HG03378 (cell line): ENCODE measurements around the gene TMEM131.
"Not testable (repeated sequence)": the region's sequence is repeated elsewhere in the genome, so short reads cannot be mapped to it uniquely, and the experiment has no call there.

Source experiments
- ATAC-seq: cut with Tn5 transposase; IDR thresholded peaks from one replicate; pipeline ENCODE4 v1.9.1; 2021; ENCODE audit warnings: mild to moderate bottlenecking, moderate library complexity; ENCODE audit not compliant: unreplicated experiment

The TMEM131 gene

DNA sequence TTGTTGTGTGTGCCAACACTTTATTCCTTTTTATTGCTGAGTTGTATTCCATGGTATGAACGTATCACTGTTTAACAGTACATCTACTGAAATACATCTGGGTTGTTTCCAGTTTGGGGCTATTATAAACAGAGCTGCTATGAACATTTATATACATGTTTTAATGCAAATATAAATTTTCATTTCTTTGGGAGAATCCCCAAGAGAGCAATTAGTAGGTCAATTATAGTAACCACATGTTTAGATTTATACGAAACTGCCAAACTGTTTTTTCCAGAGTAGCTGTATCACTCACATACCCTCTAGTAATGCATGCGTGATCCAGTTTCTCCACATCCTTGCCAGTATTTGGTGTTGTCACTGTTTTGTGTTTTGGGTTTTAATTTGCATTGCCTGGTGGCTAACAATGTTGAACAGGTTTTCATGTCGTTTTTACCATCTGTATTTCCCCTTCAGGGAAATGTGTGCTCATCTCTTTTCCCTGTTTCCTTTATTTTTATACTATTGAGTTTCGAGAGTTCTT, 81.0 kb downstream of the TMEM131 start:
- ATAC-seq: no peak

DNA sequence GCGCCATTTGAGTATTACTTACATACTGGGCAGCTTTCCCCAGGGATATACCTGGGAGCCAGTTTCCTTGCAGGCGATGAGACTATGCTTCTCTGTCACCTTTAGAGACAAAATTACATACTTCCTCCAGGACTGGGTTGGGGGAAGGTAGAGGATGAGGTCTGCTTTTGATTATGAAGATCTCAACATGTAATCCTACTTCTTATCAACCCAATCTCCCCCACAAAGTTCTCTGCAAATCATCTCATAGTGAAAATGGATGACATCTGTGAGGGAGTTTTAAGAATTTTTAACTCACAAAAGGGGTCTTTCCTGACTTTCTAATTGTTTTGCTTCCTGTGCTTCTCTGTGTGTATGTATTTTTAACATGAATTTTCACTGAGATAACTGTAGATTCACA, 81.9 kb downstream of the TMEM131 start:
- no peak for ATAC-seq

DNA sequence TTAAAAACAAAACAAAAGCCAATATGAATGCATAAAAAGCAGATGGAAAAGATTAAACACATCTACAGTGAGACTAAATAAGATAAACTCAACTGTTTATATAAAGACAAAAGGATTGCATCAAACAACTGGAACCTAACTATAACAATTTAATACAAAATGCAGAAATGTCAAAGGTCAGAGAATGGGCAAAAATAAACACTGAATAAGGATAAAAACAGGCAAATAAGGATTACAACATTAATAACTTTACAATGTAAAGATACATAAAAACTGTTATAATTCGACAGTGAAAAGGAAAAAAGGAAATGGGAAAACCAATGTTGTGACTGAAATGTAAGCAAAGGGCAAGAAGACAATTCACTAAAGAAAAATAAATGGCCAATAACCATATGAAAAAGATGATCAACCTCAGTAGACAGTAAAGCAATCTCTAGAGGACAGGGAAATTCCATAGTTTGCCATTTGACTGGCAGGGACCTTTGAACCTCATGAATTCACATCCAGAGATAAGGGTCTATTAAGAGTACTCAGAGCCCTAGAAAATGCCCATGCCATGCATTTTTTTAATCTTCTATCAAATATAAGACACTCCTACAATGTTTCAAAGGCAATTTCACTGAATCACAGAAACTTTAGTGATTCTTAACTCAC, 83.7 kb downstream of the TMEM131 start:
- ATAC-seq: no peak

DNA sequence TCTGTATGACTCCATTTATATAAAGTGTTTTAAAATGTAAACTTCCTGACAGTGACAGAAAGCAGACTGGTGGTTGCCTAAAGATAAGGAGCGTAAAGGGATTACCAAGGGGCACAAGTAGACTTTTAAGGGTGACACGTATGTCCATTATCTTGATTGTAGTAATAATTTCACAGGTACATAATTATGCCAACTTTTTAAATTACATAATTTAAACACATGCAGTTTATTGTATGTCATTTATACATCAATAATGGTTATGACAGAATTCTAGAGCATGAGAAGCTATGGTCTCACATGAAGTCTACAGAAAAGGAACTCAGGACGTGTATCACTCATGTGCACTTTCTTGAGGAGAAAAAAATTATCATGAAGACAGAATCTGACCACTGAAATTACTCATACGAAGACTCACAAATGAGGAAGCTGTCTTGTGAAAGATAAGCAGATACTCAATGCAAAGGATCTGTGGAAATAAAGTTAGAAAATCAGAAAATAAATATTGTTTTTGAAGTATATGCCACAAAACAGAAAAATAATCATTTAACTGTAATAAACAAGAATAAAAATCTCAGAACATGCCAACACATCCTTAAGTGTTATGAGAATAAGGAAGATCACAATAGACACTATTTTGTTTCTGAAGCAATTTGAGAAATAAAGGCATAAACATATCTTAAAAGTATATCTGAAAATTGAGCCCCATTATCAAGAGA, 84.4 kb downstream of the TMEM131 start:
- ATAC-seq: peak; percentile 64

DNA sequence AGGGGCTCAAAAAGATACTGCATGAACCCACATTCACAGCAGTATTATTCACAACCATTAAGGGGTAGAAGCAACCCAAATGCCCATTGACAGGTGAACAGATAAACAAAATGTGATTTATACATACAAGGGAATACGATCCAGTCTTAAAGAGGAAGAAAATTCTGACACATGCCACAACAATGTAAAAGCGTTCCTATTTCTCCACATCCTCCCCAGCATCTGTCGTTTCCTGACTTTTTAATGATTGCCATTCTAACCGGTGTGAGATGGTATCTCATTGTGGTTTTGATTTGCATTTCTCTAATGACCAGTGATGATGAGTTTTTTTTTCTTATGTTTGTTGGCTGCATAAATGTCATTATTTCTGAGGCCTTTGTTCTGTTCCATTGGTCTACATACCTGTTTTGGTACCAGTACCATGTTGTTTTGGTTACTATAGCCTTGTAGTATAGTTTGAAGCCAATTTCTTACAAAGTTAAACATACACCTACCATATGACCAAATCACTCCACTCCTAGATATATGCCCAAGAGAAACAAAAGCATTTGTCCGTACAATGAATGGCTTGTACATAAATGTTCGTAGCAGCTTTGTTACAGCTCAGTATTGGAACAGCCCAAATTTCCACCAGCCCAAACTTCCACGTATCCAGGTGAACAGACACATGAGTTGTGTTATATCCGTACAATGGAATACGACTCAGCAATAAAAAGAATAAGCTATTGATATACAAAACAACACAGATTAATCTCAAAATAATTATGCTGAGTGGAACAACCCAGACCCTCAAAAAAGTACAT, 85.1 kb downstream of the TMEM131 start:
- ATAC-seq: no peak

DNA sequence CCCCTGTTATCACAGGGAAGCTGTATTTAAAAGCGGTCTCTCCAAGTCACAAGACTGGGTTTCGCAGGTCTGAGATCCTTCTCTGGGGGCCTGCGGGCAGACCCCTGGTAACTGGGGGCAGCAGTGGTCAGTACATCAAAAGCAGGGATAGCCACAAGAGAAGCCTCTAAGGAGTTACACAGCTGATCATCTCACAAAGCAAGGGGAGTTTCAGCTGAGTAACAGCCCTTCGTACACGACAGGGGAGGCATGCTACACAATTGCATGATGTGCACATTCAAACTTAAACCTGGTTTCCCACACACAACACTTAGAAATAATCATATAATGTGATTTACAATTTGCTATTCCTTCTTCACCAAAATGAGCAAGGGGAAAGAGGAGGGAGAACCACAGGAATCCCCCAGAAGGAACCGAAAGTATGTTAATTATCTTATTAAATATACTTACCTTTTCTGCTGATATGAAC, 87.5 kb downstream of the TMEM131 start:
- ATAC-seq: no peak

DNA sequence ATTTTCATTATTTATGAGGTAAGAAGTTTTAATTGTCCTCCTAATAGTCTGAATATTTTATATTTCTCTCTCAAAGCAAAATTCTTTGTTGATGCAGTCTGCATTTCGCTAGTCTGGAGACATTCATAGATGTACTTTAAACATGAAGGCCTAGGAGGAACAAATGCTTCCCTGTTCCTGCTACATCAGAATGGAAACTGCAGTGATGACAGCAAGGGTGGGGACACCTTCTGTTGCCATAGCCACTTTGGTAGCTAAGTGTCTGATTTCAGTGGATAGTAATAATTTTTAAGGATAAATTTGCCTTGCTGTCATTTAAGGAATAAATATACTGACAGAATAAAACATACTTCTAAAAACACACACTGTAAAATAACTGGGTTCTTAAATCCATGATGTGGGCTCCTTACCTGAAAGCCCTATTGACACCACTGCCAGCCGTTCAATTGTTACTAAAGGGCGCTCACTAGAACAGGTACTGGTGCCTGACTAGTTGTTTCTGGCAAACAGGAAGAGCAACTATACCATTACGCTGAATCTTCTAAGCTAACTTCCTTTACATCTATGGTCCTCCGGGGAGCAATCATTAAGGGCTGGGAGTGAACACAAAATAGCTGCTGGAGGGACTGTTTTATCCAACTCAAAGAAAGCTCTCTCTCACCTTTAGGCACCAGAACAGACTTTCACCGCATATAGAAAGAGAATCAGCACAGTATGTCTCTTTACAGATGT, 88.2 kb downstream of the TMEM131 start:
- no peak for ATAC-seq

DNA sequence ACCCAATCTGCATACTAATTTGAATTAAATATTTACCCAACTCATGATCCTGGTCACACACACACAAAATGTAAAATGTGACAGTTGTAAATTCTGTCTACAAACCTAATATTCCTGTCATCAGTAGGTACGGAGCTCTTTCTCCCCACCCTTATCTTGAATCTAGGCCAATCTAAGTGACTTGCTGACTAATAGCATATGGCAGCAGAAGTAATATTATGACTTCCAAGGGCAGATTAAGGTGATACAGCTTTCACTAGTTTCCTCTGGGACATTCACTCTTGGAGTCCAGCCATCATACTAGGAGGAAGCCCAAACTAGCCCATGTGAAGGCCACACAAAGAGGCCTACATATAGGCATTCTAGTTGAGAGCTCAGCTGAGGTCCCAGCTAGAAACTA, 89.4 kb downstream of the TMEM131 start:
- ATAC-seq: no peak

DNA sequence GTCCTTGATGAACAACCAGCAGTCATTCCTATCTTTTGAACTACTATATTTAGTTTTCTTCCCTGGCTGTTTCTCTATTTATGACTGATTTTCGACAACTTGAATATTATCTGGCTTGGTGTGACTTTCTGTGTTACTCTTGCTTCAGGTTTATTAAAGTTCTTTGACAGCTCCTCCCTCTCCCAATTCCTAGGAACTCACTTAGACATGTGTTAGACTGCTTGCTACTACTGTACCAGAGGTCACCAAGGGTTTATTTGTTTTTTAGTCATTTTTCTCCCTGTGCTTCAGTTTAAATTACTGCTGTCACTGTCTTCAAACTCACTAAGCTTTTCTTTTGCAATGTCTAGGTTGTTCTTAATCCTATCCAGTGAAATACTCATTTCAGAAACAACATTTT, 90.5 kb downstream of the TMEM131 start:
- no peak for ATAC-seq

DNA sequence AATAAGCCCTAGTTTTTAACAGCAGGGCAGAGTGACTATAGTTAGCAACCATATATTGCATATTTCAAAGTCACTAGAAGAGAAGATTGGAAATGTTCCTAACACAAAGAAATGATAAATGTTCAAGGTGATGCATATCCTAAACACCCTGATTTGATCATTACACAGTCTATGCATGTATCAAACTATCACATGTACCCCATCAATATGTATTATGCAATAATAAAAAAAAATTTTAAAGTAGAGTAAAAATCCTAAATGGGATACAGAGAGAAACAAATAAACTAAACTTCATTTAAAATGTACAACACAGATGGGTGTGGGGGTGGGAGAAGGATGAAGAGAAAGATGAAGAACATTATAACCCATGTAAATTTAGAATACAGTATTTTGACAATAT, 93.9 kb downstream of the TMEM131 start:
- no peak for ATAC-seq

DNA sequence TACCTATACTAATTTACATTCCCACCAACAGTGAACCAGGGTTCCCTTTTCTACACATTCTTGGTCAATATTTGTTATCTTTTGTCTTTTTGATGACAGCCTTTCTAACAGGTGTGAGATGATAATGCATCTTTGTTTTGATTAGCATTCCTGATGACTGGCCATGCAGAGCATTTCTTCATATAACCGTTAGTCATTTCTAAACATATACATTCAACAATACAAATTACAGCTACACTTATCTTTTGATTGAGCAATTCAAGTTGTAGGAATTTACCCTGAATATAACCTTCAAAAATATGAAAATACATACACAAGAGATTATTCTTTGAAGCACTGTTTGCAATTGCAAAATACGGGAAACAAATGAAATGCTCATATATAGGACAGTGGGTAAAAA, 94.9 kb downstream of the TMEM131 start:
- no peak for ATAC-seq

DNA sequence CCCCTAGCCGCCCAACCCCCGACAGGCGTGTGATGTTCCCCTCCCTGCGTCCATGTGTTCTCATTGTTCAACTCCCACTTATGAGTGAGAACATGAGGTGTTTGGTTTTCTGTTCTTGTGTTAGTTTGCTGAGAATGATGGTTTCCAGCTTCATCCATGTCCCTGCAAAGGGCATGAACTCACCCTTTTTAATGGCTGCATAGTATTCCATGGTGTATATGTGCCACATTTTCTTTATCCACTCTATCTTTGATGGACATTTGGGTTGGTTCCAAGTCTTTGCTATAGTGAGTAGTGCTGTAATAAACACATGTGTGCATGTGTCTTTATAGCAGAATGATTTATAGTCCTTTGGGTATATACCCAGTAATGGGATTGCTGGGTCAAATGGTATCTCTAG, 102.7 kb downstream of the TMEM131 start:
- not testable (repeated sequence) for ATAC-seq

DNA sequence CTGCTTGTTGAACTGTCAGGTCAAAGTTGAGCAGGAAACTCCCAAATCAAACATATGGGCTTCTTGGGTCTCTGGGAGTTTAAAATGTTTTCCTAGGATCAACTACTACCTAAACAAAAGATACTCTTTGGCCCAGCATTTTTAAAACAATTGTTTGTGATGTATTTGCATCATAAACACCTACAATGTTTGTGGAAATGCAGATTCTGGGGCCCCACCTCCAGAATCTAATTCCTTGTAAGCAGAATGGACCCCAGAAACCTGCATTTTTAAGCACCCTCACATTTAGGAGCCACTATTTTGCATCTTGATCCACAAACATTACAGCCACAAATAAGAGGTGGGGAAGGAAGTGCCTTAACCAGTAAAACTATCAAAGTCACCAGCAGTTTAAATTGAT, 104.1 kb downstream of the TMEM131 start:
- ATAC-seq: no peak

DNA sequence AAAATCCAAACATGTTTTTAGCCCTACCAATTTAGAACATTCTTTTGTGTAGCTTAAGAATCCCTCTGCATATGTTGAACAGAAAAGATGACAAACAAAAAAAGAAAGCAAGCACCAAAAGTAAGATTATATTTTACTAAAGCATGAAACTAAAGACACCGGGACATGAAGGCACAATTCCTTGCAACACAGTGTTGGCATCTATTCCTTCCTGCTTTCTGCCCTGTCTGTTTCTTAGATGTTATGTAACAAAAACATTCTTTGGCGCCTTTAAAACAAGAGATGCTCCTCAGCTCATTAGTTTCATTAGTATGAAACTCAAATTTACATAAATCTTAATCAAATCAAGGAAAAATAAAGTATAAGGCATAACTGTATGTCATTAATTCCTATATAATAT, 106.6 kb downstream of the TMEM131 start:
- no peak for ATAC-seq

DNA sequence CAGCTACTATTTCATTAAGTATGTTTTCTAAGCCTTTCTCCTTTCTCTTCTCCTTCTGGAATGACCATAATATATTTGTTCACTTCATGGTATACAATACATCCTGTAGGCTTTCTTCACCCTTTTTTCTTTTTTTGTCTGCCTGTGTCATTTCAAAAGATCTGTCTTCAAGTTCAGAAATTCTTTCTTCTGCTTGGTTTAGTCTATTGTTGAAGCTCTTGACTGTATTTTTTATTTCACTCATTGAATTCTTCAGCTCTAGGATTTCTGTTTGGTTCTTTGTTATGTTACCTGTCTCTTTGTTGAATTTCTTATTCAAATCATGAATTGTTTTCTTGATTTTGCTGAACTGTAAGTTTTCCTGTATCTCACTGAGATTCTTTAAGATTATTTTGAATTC, 109.9 kb downstream of the TMEM131 start:
- no peak for ATAC-seq

DNA sequence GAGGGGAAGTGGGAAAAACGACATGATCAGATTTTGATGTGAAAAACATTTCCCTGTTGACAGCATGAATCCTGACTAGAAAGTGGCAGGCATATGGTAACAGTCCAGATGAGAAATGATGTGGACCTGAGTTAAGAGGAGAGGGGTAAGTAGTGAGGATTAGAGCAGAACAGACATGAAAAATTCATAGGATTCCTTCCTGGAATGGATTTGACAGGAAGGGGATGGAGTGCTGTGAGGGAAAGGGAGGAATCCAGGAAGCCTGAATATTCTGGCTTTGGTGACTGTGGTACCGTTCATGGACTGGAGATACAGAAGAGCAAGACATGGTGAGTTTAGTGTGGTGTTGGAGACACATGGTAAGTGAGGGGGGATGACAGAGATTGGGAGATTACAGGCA, 115.4 kb downstream of the TMEM131 start:
- no peak for ATAC-seq

DNA sequence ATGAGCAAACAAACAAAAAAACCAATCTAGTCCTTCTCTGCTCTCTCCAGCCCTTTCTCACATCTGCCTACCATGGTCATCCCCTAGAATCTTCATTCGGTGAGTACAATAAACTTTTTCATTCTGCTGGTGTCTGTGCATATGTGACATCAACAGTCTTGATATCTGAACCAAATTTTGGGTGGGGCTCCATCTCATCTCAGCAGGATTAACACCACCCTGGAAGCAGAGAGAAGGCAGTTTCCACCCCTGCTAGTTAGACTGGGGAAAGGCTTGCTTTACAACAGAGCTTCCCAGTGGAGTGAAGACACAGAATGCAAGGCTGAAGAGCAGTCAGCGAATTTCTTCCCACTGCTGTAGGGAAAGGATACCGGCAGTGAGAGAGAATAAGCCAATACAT, 116.9 kb downstream of the TMEM131 start:
- ATAC-seq: no peak

DNA sequence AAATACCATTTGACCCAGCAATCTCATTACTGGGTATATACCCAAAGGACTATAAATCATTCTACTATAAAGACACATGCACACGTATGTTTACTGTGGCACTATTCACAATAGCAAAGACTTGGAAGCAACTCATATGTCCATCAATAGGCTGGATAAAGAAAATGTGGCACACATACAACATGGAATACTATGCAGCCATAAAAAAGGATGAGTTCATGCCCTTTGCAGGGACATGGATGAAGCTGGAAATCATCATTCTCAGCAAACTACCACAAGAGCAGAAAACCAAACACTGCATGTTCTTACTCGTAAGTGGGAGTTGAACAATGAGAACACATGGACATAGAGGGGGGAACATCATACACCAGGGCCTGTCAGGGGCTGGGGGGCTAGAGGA, 117.4 kb downstream of the TMEM131 start:
- ATAC-seq: not testable (repeated sequence)

DNA sequence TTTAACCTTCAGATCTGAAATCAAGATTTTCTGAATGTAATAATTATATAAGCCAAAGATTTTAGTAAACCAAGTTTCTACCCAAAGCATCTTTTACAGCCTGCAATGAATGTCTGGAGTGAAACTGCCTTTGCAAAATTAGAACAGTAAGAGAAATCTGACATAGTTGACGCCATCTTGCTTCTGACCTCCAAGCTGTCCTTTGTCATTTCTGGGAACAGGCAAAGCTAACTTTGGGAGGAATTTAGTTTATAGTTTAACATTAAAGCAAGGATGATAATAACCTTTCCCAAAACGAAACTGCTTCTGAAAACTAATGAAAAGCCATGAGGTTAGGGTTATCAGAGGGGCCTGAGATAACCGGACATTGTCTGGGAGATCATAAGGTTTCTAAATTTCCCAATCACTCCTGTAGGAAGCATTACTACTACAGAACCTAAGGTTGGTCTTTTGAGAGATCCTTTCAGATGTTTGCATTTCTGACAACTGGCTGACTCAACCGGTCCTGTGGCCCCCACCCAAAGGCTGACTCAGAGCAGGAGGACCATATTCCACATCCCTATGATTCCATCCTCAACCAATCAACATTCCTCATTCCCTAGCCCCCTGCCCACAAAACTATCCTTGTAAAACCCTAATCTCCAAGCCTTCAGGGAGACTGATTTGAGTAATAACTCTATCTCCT, 124.5 kb downstream of the TMEM131 start:
- no peak for ATAC-seq

DNA sequence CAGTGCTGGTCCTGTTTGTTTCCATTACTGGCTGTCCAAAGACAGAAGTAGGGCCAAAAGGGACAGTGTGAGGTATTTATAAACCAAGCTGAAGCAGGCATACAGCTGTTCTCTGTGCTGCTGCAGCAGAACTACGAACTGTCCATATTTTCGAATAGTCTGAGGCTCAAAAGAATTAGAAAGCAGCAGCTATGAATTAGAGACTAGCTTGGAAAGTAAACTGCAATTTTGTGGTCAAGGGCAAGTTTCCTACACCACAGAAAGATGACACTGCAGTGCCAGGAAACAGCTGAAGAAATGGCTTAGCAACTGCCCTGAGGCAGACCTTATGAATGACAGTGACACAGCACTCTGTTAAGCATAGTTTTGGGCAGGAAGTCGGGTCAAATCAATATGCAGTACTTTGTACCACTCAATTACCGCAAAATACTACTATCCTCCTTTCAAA, 125.3 kb downstream of the TMEM131 start:
- ATAC-seq: peak; percentile 99
